HL-60/S4 treated with retinoic acid at 250 ng/mL for 4 days and 3 days (cell line): ENCODE results near the gene DACH2.

Experiments used
- in situ Hi-C: fragments of 300-500 bp; cut with MboI; formaldehyde crosslinking; loops from 2 replicates; pipeline ENCODE4 v1.7.0; 2022; ENCODE audit warnings: low sequenced_read_pairs

DACH2 gene

GRCh38 chrX:86747091-86747490 lies 598.8 kb downstream of the DACH2 start:
- in situ Hi-C loops: no loop called here

- in situ Hi-C loops: no loop called here
Measured at GRCh38 chrX:86805241-86805640, 657.0 kb downstream of the DACH2 start.

- in situ Hi-C loops: no loop called here
Measured at GRCh38 chrX:86806786-86807185, 658.5 kb downstream of the DACH2 start.

- in situ Hi-C loops: no loop called here
Measured at GRCh38 chrX:86809651-86810050, 661.4 kb downstream of the DACH2 start.

- in situ Hi-C loops: no loop called here
Measured at GRCh38 chrX:86829786-86830185, 681.5 kb downstream of the DACH2 start.

GRCh38 chrX:86830685-86831084 lies 682.4 kb downstream of the DACH2 start:
- in situ Hi-C loops: no loop called here

GRCh38 chrX:86845101-86845500 lies 696.9 kb downstream of the DACH2 start:
- in situ Hi-C loops: no loop called here
